NT2/D1 (cell line): ENCODE data around the gene MAML1.

Experiments used
- DNase-seq: peaks from one replicate; pipeline ENCODE4 v3.0.0-alpha.2; 2011; ENCODE audit warnings: low read depth, low spot score
- H3K27me3 ChIP-seq: 2 replicates; pipeline ENCODE4 v1.6.0; 2011; ENCODE audit warnings: mild to moderate bottlenecking; ENCODE audit not compliant: insufficient read length, insufficient read depth
- H3K36me3 ChIP-seq: 2 replicates; pipeline ENCODE4 v1.6.1; 2011; ENCODE audit warnings: mild to moderate bottlenecking, low read length, mixed read lengths; ENCODE audit not compliant: insufficient read depth, insufficient read length
- H3K4me1 ChIP-seq: 2 replicates; pipeline ENCODE4 v1.5.1; 2011; ENCODE audit not compliant: insufficient read depth, insufficient read length
- H3K4me3 ChIP-seq: 2 replicates; pipeline ENCODE4 v1.5.1; 2011; ENCODE audit warnings: low read depth; ENCODE audit not compliant: insufficient read length
- H3K9ac ChIP-seq: 2 replicates; pipeline ENCODE4 v1.6.0; 2011; ENCODE audit warnings: low read depth; ENCODE audit not compliant: insufficient read length
- H3K9me3 ChIP-seq: 2 replicates; pipeline ENCODE4 v1.5.1; 2011; ENCODE audit warnings: mild to moderate bottlenecking, low read length; ENCODE audit not compliant: insufficient read depth
- SUZ12 ChIP-seq: IDR thresholded peaks from 2 replicates; pipeline ENCODE4 v1.6.1; 2011; ENCODE audit not compliant: insufficient read length, insufficient read depth; ENCODE audit errors: extremely low read depth
- YY1 ChIP-seq: IDR thresholded peaks from 2 replicates; pipeline ENCODE4 v1.6.1; 2011; ENCODE audit not compliant: insufficient read length, insufficient read depth
- ZNF274 ChIP-seq: IDR thresholded peaks from 2 replicates; pipeline ENCODE4 v1.6.1; 2011; ENCODE audit warnings: mild to moderate bottlenecking, low read depth, low read length

MAML1 gene

DNA sequence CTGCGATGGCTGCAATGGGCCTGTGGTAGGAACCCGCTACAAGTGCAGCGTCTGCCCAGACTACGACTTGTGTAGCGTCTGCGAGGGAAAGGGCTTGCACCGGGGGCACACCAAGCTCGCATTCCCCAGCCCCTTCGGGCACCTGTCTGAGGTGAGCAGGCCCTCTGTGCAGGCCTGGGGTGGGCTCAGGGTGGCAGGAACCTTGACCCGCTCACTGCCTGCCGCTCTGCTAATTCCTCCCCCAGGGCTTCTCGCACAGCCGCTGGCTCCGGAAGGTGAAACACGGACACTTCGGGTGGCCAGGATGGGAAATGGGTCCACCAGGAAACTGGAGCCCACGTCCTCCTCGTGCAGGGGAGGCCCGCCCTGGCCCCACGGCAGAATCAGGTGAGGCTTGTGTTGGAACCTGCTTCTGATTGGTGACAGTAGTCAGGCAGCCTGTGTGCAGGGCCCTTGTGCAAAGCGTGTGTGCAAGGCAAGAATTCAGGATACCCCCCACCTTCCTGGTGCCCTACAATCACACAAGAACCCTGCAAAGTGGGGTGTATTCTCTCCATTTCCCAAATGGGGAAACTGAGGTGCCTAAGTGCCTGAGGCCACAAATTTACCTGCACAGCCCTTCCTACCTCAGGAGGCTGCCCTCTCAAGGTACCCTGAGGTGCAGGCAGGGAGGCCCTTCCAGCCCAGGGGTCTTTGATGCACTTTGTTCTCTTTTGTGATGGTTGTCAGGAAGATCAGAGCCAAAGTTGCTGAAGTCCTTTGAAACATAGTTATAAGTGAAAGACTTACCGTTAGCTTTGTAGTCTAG is 91.5 kb downstream of the MAML1 start:
- Histone ChIP-seq H3K4me1 (peaks cover 27% of the 10 kb centered on the region), H3K9ac (no peak overlapping the region), H3K36me3 (peaks cover 61% of the 10 kb centered on the region), H3K4me3 (no peak overlapping the region), H3K27me3 (no peaks in the 10 kb centered on the region), H3K9me3 (no peaks in the 10 kb centered on the region)
- TF ChIP-seq SUZ12: no peak
- no peak for TF ChIP-seq YY1
- TF ChIP-seq ZNF274: no peak
- DNase-seq: no peak

DNA sequence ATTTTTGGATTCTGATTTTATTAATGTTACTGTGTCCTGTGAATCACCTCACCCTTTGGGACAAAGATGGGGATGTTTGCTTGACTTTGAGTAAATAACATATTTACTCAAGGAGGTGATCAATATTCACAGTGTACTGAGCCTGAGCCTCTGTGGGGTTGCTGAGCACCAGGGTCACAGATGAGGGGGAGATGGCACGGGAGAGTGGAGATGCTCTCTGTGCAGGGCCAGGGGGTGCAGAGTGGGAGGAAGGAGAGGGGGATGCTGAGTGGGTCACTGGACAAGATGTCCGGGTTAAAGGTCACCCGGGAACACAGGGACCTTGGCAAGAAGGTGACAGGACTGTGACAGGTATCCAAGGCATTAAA is 92.1 kb downstream of the MAML1 start:
- peaks cover 67% of the 10 kb centered on the region for H3K36me3 ChIP-seq
- H3K4me3 ChIP-seq: no peak overlapping the region

GRCh38 chr5:179825655-179826182 is 93.1 kb downstream of the MAML1 start:
- Histone ChIP-seq H3K9ac (no peak overlapping the region), H3K4me3 (no peak overlapping the region), H3K4me1 (peaks cover 18% of the 10 kb centered on the region), H3K36me3 (peaks cover 77% of the 10 kb centered on the region), H3K9me3 (0 out of 2 replicates have a peak, but pooled peaks cover 9% of the 10 kb centered on the region), H3K27me3 (no peaks in the 10 kb centered on the region)
- TF ChIP-seq SUZ12 (no peak), YY1 (no peak), ZNF274 (no peak)
- no peak for DNase-seq

More for the DNA sequence above, 92.1 kb downstream of the MAML1 start:
- peaks cover 25% of the 10 kb centered on the region for H3K4me1 ChIP-seq
- 0 out of 2 replicates have a peak, but pooled peaks cover under 1% of the 10 kb centered on the region for H3K9me3 ChIP-seq
- H3K9ac ChIP-seq: no peak overlapping the region
- no peaks in the 10 kb centered on the region for H3K27me3 ChIP-seq
- no peak for TF ChIP-seq SUZ12
- TF ChIP-seq YY1: no peak
- TF ChIP-seq ZNF274: no peak
- DNase-seq: no peak
